WERI-Rb-1 (cell line): ENCODE data around the gene CUL1.

Experiments
- DNase-seq: peaks from one replicate; pipeline ENCODE4 v3.0.0-alpha.2; 2020
- H3K27ac ChIP-seq: fragments of 250-450 bp; sonication (Bioruptor Pico); 2 replicates; pipeline ENCODE4 v1.5.1; 2020; ENCODE audit warnings: mild to moderate bottlenecking, moderate library complexity
- H3K27me3 ChIP-seq: fragments of 250-450 bp; sonication (Bioruptor Pico); 2 replicates; pipeline ENCODE4 v1.5.1; 2021; ENCODE audit warnings: mild to moderate bottlenecking, low read depth, moderate library complexity; ENCODE audit not compliant: insufficient read depth, severe bottlenecking
- H3K36me3 ChIP-seq: fragments of 250-450 bp; sonication (Bioruptor Pico); 2 replicates; pipeline ENCODE4 v1.5.1; 2020; ENCODE audit warnings: mild to moderate bottlenecking, moderate library complexity
- H3K4me3 ChIP-seq: 2 replicates; pipeline ENCODE4 v1.5.1; 2011; ENCODE audit warnings: low read depth, mild to moderate bottlenecking, control low read depth, low read length
- H3K9me3 ChIP-seq: fragments of 250-450 bp; sonication (Bioruptor Pico); 2 replicates; pipeline ENCODE4 v1.5.1; 2021; ENCODE audit warnings: mild to moderate bottlenecking, moderate library complexity; ENCODE audit not compliant: severe bottlenecking
- TF ChIP-seq, protein P1 (sequence below): IDR thresholded peaks from 2 replicates; pipeline ENCODE4 v1.5.1; 2011; ENCODE audit warnings: low read depth, mild to moderate bottlenecking, control low read depth, inconsistent platforms, low read length

Gene CUL1

DNA sequence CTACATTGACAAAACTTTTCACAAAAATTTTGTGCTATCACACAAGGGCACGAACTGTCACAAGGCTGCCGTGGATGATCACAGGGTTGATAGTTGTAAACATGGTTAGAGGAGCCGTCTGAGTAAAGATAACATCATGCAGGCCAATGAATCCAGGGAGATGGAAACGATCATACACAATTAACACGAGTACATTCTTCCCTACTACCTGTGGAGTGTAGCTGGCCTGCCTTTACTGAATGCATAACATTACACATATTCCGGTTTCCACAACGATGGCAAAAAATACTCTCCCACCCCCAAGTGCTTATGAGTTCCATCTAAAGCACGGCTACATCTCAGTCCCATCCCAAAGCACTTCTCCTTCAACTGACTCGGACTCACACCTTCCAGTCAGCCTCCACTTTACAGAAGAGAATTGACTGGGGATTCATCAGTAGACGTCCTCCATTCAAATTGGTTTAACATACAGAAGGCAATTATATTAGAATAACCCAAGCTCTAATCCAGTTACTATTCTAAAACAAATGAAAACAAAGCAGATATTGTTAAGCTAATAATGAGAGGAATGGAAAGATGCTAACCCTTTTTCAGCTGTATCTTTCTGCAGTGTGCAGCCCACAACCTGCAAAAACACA, 116.3 kb downstream of the CUL1 start:
- Histone ChIP-seq H3K9me3 (no peaks in the 10 kb centered on the region), H3K4me3 (no peak overlapping the region), H3K27me3 (no peaks in the 10 kb centered on the region), H3K27ac (no peak overlapping the region), H3K36me3 (peaks cover 100% of the 10 kb centered on the region)
- DNase-seq = no peak
- TF ChIP-seq, protein P1, sequence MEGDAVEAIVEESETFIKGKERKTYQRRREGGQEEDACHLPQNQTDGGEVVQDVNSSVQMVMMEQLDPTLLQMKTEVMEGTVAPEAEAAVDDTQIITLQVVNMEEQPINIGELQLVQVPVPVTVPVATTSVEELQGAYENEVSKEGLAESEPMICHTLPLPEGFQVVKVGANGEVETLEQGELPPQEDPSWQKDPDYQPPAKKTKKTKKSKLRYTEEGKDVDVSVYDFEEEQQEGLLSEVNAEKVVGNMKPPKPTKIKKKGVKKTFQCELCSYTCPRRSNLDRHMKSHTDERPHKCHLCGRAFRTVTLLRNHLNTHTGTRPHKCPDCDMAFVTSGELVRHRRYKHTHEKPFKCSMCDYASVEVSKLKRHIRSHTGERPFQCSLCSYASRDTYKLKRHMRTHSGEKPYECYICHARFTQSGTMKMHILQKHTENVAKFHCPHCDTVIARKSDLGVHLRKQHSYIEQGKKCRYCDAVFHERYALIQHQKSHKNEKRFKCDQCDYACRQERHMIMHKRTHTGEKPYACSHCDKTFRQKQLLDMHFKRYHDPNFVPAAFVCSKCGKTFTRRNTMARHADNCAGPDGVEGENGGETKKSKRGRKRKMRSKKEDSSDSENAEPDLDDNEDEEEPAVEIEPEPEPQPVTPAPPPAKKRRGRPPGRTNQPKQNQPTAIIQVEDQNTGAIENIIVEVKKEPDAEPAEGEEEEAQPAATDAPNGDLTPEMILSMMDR = no peak

DNA sequence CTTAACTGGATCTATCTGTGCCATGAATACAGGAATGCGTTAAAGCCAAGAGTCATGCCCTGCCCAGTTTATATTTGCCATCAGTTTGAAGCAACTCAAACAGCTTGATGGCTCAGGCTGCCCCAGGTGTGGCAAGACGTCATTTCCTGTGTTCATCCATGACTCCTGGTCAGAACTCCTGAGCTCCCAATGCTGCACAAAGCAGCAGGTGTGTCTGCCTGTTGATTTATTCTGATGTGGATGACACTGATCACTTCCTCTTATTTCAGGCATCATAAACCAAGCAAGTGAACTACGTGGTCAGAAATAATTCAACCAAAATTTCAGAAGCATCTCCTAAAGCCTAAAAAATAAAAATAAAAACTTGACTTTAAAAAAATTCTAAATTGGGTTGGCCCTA, 116.9 kb downstream of the CUL1 start:
- Histone ChIP-seq H3K36me3 (peaks cover 97% of the 10 kb centered on the region), H3K9me3 (no peaks in the 10 kb centered on the region), H3K27me3 (no peaks in the 10 kb centered on the region), H3K4me3 (no peak overlapping the region), H3K27ac (no peak overlapping the region)
- DNase-seq = no peak
- TF ChIP-seq, protein P1 = no peak

GRCh38 chr7:148819697-148820360, 121.1 kb downstream of the CUL1 start:
- Histone ChIP-seq H3K9me3 (no peaks in the 10 kb centered on the region), H3K27ac (no peak overlapping the region), H3K27me3 (no peaks in the 10 kb centered on the region), H3K36me3 (peaks cover 80% of the 10 kb centered on the region), H3K4me3 (no peak overlapping the region)
- TF ChIP-seq, protein P1 = no peak
- DNase-seq = no peak

GRCh38 chr7:148821422-148821821, 122.7 kb downstream of the CUL1 start:
- TF ChIP-seq, protein P1 = no peak
- Histone ChIP-seq H3K9me3 (no peaks in the 10 kb centered on the region), H3K36me3 (peaks cover 80% of the 10 kb centered on the region), H3K27ac (no peak overlapping the region), H3K4me3 (no peak overlapping the region), H3K27me3 (no peaks in the 10 kb centered on the region)
- no peak for DNase-seq

- DNase-seq = no peak
- Histone ChIP-seq H3K27ac (no peak overlapping the region), H3K36me3 (peaks cover 77% of the 10 kb centered on the region), H3K27me3 (no peaks in the 10 kb centered on the region), H3K9me3 (no peaks in the 10 kb centered on the region), H3K4me3 (no peak overlapping the region)
- TF ChIP-seq, protein P1 = no peak
These were observed 126.2 kb downstream of the CUL1 start for GRCh38 chr7:148824864-148825263.
